CD4-positive, alpha-beta memory T cell (primary cell): Measurements from ENCODE around the gene ITSN1. TPM values are rescaled to one million over a fixed set of nuclear protein-coding genes. Genes with fewer than 3 reads are reported as not detected.

ENCODE experiments used
- CTCF ChIA-PET: fragments of 350-600 bp; sonication (Branson Sonifier 250); formaldehyde crosslinking; loops from one replicate; lab custom pipeline; 2021; ENCODE audit warnings: inconsistent platforms; ENCODE audit not compliant: partially characterized antibody; lab: Charles Lee
- POLR2A ChIA-PET: fragments of 350-600 bp; sonication (Branson Sonifier 250); formaldehyde crosslinking; loops from one replicate; lab custom pipeline; 2021; ENCODE audit not compliant: partially characterized antibody; lab: Charles Lee
- DNase-seq, 5 donors: peaks; one replicate each; pipeline versions ENCODE4 v3.0.0 to v3.0.0-alpha.2; 2020 to 2022; ENCODE audit warnings: mixed read lengths in 1 of 5
- H3K27ac ChIP-seq: one replicate; pipeline ENCODE4 v1.7.0; 2013; ENCODE audit warnings: low read depth, low read length
- H3K27me3 ChIP-seq: 2 replicates; pipeline ENCODE4 v1.7.0; 2013; ENCODE audit warnings: mild to moderate bottlenecking, low read length, moderate library complexity; ENCODE audit not compliant: insufficient read depth
- H3K36me3 ChIP-seq: 2 replicates; pipeline ENCODE4 v1.7.0; 2013; ENCODE audit warnings: mild to moderate bottlenecking, low read length, moderate library complexity; ENCODE audit not compliant: insufficient read depth
- H3K4me1 ChIP-seq: 2 replicates; pipeline ENCODE4 v1.7.0; 2013; ENCODE audit warnings: mild to moderate bottlenecking, low read length, moderate library complexity; ENCODE audit not compliant: insufficient read depth
- H3K4me3 ChIP-seq, 2 donors: one replicate each; pipeline ENCODE4 v1.7.0; 2013; ENCODE audit warnings: low read length in 2 of 2, mild to moderate bottlenecking in 1 of 2
- H3K9me3 ChIP-seq, 2 donors: one replicate each; pipeline ENCODE4 v1.7.0; 2013; ENCODE audit warnings: low read length in 2 of 2, control low read depth in 1 of 2; ENCODE audit not compliant: control insufficient read depth in 1 of 2
- H3K27ac Mint-ChIP-seq, 7 donors: one replicate each; pipeline ENCODE4 v1.8.0; 2020 to 2021; ENCODE audit warnings: mixed read lengths in 7 of 7, mild to moderate bottlenecking in 6 of 7, inconsistent platforms in 3 of 7, moderate library complexity in 3 of 7
- H3K27me3 Mint-ChIP-seq, 2 donors: one replicate each; pipeline ENCODE4 v1.8.0; 2020 to 2021; ENCODE audit warnings: mixed read lengths in 2 of 2
- H3K36me3 Mint-ChIP-seq, 2 donors: one replicate each; pipeline ENCODE4 v1.8.0; 2020 to 2021; ENCODE audit warnings: mixed read lengths in 2 of 2, inconsistent platforms in 1 of 2, mild to moderate bottlenecking in 1 of 2
- H3K4me1 Mint-ChIP-seq, 4 donors: one replicate each; pipeline ENCODE4 v1.8.0; 2020 to 2021; ENCODE audit warnings: mixed read lengths in 4 of 4, mild to moderate bottlenecking in 1 of 4
- H3K4me3 Mint-ChIP-seq, 8 donors: one replicate each; pipeline ENCODE4 v1.8.0; 2020 to 2021; ENCODE audit warnings: mixed read lengths in 8 of 8, mild to moderate bottlenecking in 7 of 8, moderate library complexity in 6 of 8, inconsistent platforms in 3 of 8
- H3K9me3 Mint-ChIP-seq, 8 donors: one replicate each; pipeline ENCODE4 v1.8.0; 2020 to 2021; ENCODE audit warnings: mixed read lengths in 8 of 8, mild to moderate bottlenecking in 5 of 8, inconsistent platforms in 3 of 8, moderate library complexity in 1 of 8
- intact Hi-C: fragments of 100-400 bp; cut with micrococcal nuclease; formaldehyde crosslinking; loops from one replicate; pipeline ENCODE4 v1.15.1; 2023
- polyA plus RNA-seq, 2 donors: library from polyadenylated mRNA; unstranded; fragments of 300-500 nt; fragmentation: Illumina TruSeq; gene quantifications; one replicate each; pipeline ENCODE4 v1.2.3, GENCODE V29; 2021
- total RNA-seq, 2 experiments: library from RNA; stranded (reverse); gene quantifications; one replicate each; pipeline ENCODE4 v1.2.3, GENCODE V29; 2021

The ITSN1 gene
- total and polyA plus RNA-seq, 4 experiments from 2014 or later = 1.0 to 3.9 (median 3.0) TPM

DNA sequence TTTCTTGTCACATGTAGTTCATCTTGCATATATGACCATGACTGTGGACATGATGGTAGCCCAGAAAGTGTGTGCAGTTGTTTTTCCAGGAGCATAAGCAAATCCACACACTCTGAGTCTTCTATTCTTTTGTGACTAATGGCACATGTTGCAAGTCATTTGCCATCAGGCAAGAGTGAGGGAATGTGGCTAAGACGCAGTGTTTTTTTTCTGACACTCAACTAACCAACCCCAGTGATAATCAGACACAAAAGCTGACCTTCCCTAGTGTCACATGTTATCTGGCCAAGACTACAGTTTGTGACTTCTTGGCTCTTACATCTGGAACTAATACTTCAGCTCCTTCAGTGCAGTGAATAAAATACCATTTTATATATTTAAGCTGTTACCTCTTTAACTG lies 108.8 kb downstream of the ITSN1 start:
- H3K36me3 ChIP-seq = no peaks in the 10 kb centered on the region
- no peak overlapping the region for H3K4me3 Mint-ChIP-seq
- H3K27ac Mint-ChIP-seq = no peak overlapping the region
- ChIA-PET CTCF (no interaction called here), POLR2A (no interaction called here)
- H3K4me3 ChIP-seq = no peak overlapping the region
- no peak for DNase-seq
- no peaks in the 10 kb centered on the region for H3K27me3 ChIP-seq
- no peaks in the 10 kb centered on the region for H3K27me3 Mint-ChIP-seq
- H3K9me3 ChIP-seq = peaks cover 0 to 8% of the 10 kb centered on the region in 2 donors
- H3K9me3 Mint-ChIP-seq = peaks cover 3 to 21% (median 14%) of the 10 kb centered on the region in 8 donors
- no peaks in the 10 kb centered on the region for H3K4me1 Mint-ChIP-seq
- H3K27ac ChIP-seq = no peak overlapping the region
- H3K4me1 ChIP-seq = no peaks in the 10 kb centered on the region
- H3K36me3 Mint-ChIP-seq = peaks cover 2 to 5% of the 10 kb centered on the region in 2 donors
- intact Hi-C loops = no loop called here

DNA sequence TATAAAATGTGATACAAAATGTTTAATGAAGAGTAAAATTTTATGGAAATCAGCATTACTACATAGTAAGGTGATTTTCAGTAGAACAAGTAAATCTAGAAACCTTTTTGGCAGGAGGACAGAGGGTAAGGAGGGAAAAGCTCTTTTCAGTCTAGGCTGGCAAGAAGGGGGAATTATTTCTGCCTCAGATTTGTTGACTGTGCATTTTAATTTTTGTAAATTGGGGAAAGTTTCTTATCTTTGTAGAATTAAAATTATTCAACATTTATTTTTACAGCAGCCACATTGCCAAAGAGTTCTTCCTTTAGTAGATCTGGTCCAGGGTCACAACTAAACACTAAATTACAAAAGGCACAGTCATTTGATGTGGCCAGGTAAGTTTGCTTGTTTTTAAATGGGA lies 109.2 kb downstream of the ITSN1 start:
- intact Hi-C loops = no loop called here
- H3K27me3 Mint-ChIP-seq = no peaks in the 10 kb centered on the region
- H3K36me3 Mint-ChIP-seq = peaks cover 0 to 2% of the 10 kb centered on the region in 2 donors
- H3K36me3 ChIP-seq = no peaks in the 10 kb centered on the region
- peaks cover 3 to 17% (median 9%) of the 10 kb centered on the region in 8 donors for H3K9me3 Mint-ChIP-seq
- no peaks in the 10 kb centered on the region for H3K27me3 ChIP-seq
- H3K4me1 Mint-ChIP-seq = no peaks in the 10 kb centered on the region
- no peaks in the 10 kb centered on the region for H3K4me1 ChIP-seq
- H3K27ac ChIP-seq = no peak overlapping the region
- CTCF ChIA-PET = no interaction called here
- H3K9me3 ChIP-seq = peaks cover 0 to 8% of the 10 kb centered on the region in 2 donors
- DNase-seq = no peak
- POLR2A ChIA-PET = no interaction called here
- H3K4me3 Mint-ChIP-seq = no peak overlapping the region
- no peak overlapping the region for H3K4me3 ChIP-seq
- no peak overlapping the region for H3K27ac Mint-ChIP-seq

DNA sequence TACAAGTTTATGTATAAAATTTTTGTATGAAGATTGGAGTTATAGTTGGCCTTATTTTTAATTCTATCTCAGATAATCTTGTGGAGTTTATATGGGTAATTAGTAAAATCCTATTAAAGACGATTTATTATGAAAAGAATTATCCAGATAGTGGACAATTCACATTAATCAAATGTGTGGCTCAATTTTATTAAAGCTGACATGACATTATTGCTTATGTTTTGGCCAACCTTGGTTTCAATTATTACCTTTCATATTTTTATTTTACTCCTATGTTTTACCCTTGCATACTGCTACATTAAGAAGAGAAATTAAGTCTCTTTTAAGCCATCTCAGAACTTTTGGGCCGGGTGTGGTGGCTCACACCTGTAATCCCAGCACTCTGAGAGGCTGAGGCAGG lies 110.0 kb downstream of the ITSN1 start:
- Histone ChIP-seq H3K36me3 (no peaks in the 10 kb centered on the region), H3K9me3 (peaks cover 0 to 2% of the 10 kb centered on the region in 2 donors), H3K4me3 (no peak overlapping the region), H3K4me1 (no peaks in the 10 kb centered on the region), H3K27ac (no peak overlapping the region), H3K27me3 (no peaks in the 10 kb centered on the region)
- Mint-ChIP-seq H3K4me3 (no peak overlapping the region), H3K9me3 (peaks cover 1 to 10% (median 4%) of the 10 kb centered on the region in 8 donors), H3K27me3 (no peaks in the 10 kb centered on the region), H3K27ac (no peak overlapping the region), H3K36me3 (no peaks in the 10 kb centered on the region), H3K4me1 (no peaks in the 10 kb centered on the region)
- intact Hi-C loops = no loop called here
- CTCF ChIA-PET = no interaction called here
- no peak for DNase-seq
- POLR2A ChIA-PET = no interaction called here

DNA sequence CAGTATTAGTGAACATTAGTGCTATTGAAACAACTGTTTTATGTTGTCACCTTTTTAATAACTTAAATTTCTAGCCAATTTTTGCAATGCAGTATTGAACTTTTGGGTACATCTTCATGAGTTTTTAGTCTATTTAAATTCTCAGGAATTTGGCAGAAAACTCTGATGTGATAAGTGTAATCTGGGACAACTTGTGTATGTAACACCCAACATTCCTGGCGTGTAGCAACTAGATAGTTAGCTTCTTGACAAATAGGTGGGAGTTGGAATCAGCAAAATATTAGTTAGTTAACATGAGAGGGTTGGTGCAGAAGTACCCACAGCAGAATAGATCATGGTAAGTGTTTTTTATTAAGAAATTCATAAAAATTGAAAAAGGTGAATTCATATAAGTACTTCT lies 111.6 kb downstream of the ITSN1 start:
- no peak for DNase-seq
- H3K9me3 ChIP-seq = no peaks in the 10 kb centered on the region
- CTCF ChIA-PET = no interaction called here
- H3K4me1 ChIP-seq = no peaks in the 10 kb centered on the region
- Mint-ChIP-seq H3K27ac (no peak overlapping the region), H3K4me1 (no peaks in the 10 kb centered on the region), H3K27me3 (no peaks in the 10 kb centered on the region), H3K9me3 (no peaks in the 10 kb centered on the region), H3K4me3 (no peak overlapping the region), H3K36me3 (no peaks in the 10 kb centered on the region)
- POLR2A ChIA-PET = no interaction called here
- no peaks in the 10 kb centered on the region for H3K36me3 ChIP-seq
- no peaks in the 10 kb centered on the region for H3K27me3 ChIP-seq
- no peak overlapping the region for H3K27ac ChIP-seq
- no peak overlapping the region for H3K4me3 ChIP-seq
- intact Hi-C loops = no loop called here

DNA sequence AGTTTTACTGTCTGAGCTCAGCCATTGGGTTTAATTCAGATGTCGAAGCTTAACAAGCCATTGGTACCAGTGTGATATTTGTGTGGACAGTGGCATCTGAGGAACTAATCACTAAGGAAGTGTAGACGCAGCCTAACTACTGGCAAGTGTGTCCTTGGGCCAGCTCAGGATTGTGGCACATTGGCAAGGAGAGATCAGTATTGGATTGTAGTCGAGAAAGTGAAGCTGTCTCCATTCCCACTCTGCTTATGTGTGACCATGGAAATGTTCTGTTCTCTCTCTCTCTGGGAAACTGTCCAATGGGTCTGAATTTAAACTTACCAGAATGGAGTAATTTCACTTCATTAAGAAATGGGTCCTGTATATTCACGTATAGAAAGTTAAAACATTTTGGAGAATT lies 112.2 kb downstream of the ITSN1 start:
- no peak overlapping the region for H3K4me3 ChIP-seq
- intact Hi-C loops = no loop called here
- Mint-ChIP-seq H3K4me1 (no peaks in the 10 kb centered on the region), H3K9me3 (no peaks in the 10 kb centered on the region), H3K36me3 (no peaks in the 10 kb centered on the region), H3K27me3 (no peaks in the 10 kb centered on the region), H3K27ac (no peak overlapping the region), H3K4me3 (no peak overlapping the region)
- no peaks in the 10 kb centered on the region for H3K36me3 ChIP-seq
- no peak for DNase-seq
- CTCF ChIA-PET = interaction anchor here (0.5 kb wide), 1 partner anchor 257 kb away, joined by 4 read pairs; no protein-coding TSS in a partner anchor
- POLR2A ChIA-PET = no interaction called here
- no peaks in the 10 kb centered on the region for H3K27me3 ChIP-seq
- no peaks in the 10 kb centered on the region for H3K9me3 ChIP-seq
- no peaks in the 10 kb centered on the region for H3K4me1 ChIP-seq
- H3K27ac ChIP-seq = no peak overlapping the region

DNA sequence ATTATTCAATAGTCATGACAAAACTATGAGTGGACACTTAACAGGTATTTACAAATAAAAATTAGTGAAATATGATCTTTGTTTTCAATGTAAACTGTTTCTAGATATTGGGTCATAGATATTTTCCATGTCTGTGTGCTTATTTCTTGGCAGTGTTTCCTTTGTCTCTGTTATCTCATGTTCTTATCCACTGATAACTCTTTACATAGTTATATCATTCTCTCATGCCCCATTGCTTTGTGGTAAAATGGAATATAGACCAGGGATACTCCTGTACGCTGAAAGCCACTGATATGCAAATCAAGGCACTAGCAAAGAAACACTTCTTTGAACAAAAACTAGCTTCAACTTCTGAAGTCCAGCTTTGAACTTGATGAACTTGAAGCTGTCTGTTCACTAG lies 113.1 kb downstream of the ITSN1 start:
- Histone ChIP-seq H3K4me3 (no peak overlapping the region), H3K27ac (no peak overlapping the region), H3K9me3 (no peaks in the 10 kb centered on the region), H3K27me3 (no peaks in the 10 kb centered on the region), H3K36me3 (no peaks in the 10 kb centered on the region), H3K4me1 (no peaks in the 10 kb centered on the region)
- Mint-ChIP-seq H3K27ac (no peak overlapping the region), H3K36me3 (no peaks in the 10 kb centered on the region), H3K4me3 (no peak overlapping the region), H3K27me3 (no peaks in the 10 kb centered on the region), H3K9me3 (no peaks in the 10 kb centered on the region), H3K4me1 (no peaks in the 10 kb centered on the region)
- no peak for DNase-seq
- CTCF ChIA-PET = no interaction called here
- POLR2A ChIA-PET = no interaction called here
- intact Hi-C loops = no loop called here

DNA sequence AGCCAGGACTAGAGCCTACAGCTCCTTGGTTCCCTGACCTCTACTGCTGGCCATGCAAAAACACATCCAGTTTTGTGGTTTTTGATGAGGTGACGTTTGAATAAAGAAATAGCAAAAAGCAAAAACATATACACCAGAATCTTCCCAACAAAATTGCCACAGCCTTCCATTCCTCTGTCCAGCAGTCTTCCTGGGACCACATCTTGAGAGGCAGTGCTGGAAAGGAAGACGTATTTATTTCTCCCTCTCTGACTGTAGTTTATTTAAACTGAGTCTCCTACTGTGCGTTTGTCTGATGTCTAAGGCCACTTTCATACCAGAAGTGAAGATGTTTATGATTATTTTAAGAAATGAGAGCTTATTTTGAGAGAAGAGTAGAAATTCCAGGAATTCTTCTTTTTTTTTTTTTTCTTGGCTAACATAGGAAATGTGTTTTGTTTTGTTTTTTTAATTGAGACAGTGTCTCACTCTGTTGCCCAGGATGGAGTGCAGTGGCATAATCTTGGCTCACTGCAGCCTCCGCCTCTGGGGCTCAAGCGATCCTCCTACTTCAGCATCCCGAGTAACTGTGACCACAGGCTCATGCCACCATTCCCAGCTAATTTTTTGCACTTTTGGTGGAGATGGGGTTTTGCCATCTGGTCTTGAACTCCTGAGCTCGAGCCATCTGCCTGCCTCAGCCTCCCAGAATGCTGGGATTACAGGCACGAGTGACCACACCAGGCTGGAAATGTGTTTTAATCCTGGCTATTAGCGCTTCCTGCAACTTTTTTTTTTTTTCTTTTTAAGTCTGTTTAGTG lies 118.5 kb downstream of the ITSN1 start:
- ChIA-PET CTCF (interaction anchor here (1.0 kb wide), 1 partner anchor 20 kb away, joined by 8 read pairs; no protein-coding TSS in a partner anchor), POLR2A (no interaction called here)
- Histone ChIP-seq H3K4me1 (no peaks in the 10 kb centered on the region), H3K4me3 (no peak overlapping the region), H3K36me3 (no peaks in the 10 kb centered on the region), H3K27me3 (no peaks in the 10 kb centered on the region), H3K9me3 (no peaks in the 10 kb centered on the region), H3K27ac (no peak overlapping the region)
- no peaks in the 10 kb centered on the region for H3K9me3 Mint-ChIP-seq
- no peak for DNase-seq
- intact Hi-C loops = no loop called here
- H3K27ac Mint-ChIP-seq = no peak overlapping the region
- no peak overlapping the region for H3K4me3 Mint-ChIP-seq
- H3K36me3 Mint-ChIP-seq = peaks cover 0 to 1% of the 10 kb centered on the region in 2 donors
- H3K4me1 Mint-ChIP-seq = no peaks in the 10 kb centered on the region
- no peaks in the 10 kb centered on the region for H3K27me3 Mint-ChIP-seq
